CD4-positive, alpha-beta T cell treated with Interleukin-15 for 1 hour (primary cell): ENCODE results near the gene MPI.
"Not testable (repeated sequence)": the region's sequence is repeated elsewhere in the genome, so short reads cannot be mapped to it uniquely, and the experiment has no call there.

Experiments used
- DNase-seq: peaks from one replicate; pipeline ENCODE4 v3.0.0-alpha.2; 2020

MPI gene

GRCh38 chr15:74864296-74864695 is 25.5 kb upstream of the MPI start:
- DNase-seq = no peak

- no peak for DNase-seq
These were observed 24.5 kb upstream of the MPI start for GRCh38 chr15:74865316-74865715.

GRCh38 chr15:74866090-74866489 is 23.8 kb upstream of the MPI start:
- no peak for DNase-seq

- DNase-seq = no peak
These were observed 22.3 kb upstream of the MPI start for GRCh38 chr15:74867466-74868038.

- DNase-seq = no peak
These were observed 21.8 kb upstream of the MPI start for GRCh38 chr15:74868059-74868458.

- DNase-seq = no peak
These were observed 20.5 kb upstream of the MPI start for GRCh38 chr15:74869372-74869725.

GRCh38 chr15:74869726-74870407 is 20.0 kb upstream of the MPI start:
- peak; percentile 52 for DNase-seq

- DNase-seq = no peak
These were observed 19.2 kb upstream of the MPI start for GRCh38 chr15:74870436-74871215.

GRCh38 chr15:74872702-74873035 is 17.2 kb upstream of the MPI start:
- no peak for DNase-seq

- DNase-seq = peak; percentile 93
These were observed 16.6 kb upstream of the MPI start, which contains the start of gene SCAMP2 for GRCh38 chr15:74873036-74873755. Gene SCAMP2, minus strand, starts transcription at chr15:74873365. Its CDS starts 110 bp downstream, at chr15:74873255.

- no peak for DNase-seq
These were observed 16.0 kb upstream of the MPI start for GRCh38 chr15:74873756-74874424.

- no peak for DNase-seq
These were observed 11.6 kb upstream of the MPI start for GRCh38 chr15:74878273-74878672.

GRCh38 chr15:74882528-74882927 is 7.3 kb upstream of the MPI start:
- no peak for DNase-seq

- no peak for DNase-seq
These were observed 5.2 kb upstream of the MPI start for GRCh38 chr15:74884428-74885223.

- DNase-seq = no peak
These were observed 4.4 kb upstream of the MPI start for GRCh38 chr15:74885461-74885860.

- not testable (repeated sequence) for DNase-seq
These were observed 2.2 kb upstream of the MPI start for GRCh38 chr15:74887537-74888193.

GRCh38 chr15:74888716-74889115 is 1.1 kb upstream of the MPI start:
- no peak for DNase-seq

GRCh38 chr15:74889390-74889882 is 406 bp upstream of the MPI start:
- no peak for DNase-seq

- no peak for DNase-seq
These were observed 771 bp downstream of the MPI start for GRCh38 chr15:74890665-74890960.

GRCh38 chr15:74891469-74891868 is 1.6 kb downstream of the MPI start:
- no peak for DNase-seq

GRCh38 chr15:74892313-74892712 is 2.5 kb downstream of the MPI start:
- DNase-seq = no peak

GRCh38 chr15:74892931-74893330 is 3.1 kb downstream of the MPI start:
- no peak for DNase-seq
